ENCODE results near the gene CCDC57. TPM values are rescaled to one million over a fixed set of nuclear protein-coding genes. Genes with fewer than 3 reads are reported as not detected.
A peak's percentile ranks its signal among the peaks of the same experiment; 100 is the strongest.
"Not testable (repeated sequence)": the region's sequence is repeated elsewhere in the genome, so short reads cannot be mapped to it uniquely, and the experiment has no call there.

The CCDC57 gene
- total RNA-seq, 1 donor from 2014 or later, result 15.0 TPM

- H3K4me2 ChIP-seq, result no peak overlapping the region
Observed at GRCh38 chr17:82214012-82214628, 1.5 kb upstream of the CCDC57 start.

GRCh38 chr17:82213251-82214011 lies 789 bp upstream of the CCDC57 start:
- H2AFZ ChIP-seq (replicated peaks), result peak overlapping the region; percentile 98
- Mint-ChIP-seq H3K4me1 (peaks cover 18% of the 10 kb centered on the region), H3K9me3 (no peaks in the 10 kb centered on the region), H3K36me3 (peaks cover 2% of the 10 kb centered on the region), H3K4me3 (peak overlapping the region; percentile 87), H3K27me3 (ENCODE audit: insufficient read depth, low read depth) (peaks cover 2% of the 10 kb centered on the region), H3K27ac (peak overlapping the region; percentile 24)
- H3K4me3 ChIP-seq, result peak overlapping the region; percentile 99
- no peaks in the 10 kb centered on the region for H3K36me3 ChIP-seq
- H3K27me3 ChIP-seq, result peaks cover 21% of the 10 kb centered on the region
- DNase-seq (ENCODE audit: low spot score), result peak; percentile 66
- H4K20me1 ChIP-seq (ENCODE audit: low read depth), result no peaks in the 10 kb centered on the region
- H3K4me1 ChIP-seq, result no peaks in the 10 kb centered on the region
- peak overlapping the region; percentile 70 for H3K9ac ChIP-seq
- TF ChIP-seq CTCF (IDR thresholded peaks at IDR 0.05), result no peak
- TF ChIP-seq EZH2 (IDR thresholded peaks at IDR 0.05), result no peak
- no peak for TF ChIP-seq EZH2phosphoT487 (IDR thresholded peaks at IDR 0.05)
- no peaks in the 10 kb centered on the region for H3K9me3 ChIP-seq (ENCODE audit: low read depth)
- peaks cover 11% of the 10 kb centered on the region for H3K79me2 ChIP-seq (ENCODE audit: low read depth)
- H3K4me2 ChIP-seq, result peak overlapping the region; percentile 96
- no peak overlapping the region for H3K27ac ChIP-seq
- H3F3A ChIP-seq (ENCODE audit: low read depth), result peaks cover 13% of the 10 kb centered on the region

More at GRCh38 chr17:82214012-82214628, 1.5 kb upstream of the CCDC57 start:
- Histone ChIP-seq H3K9me3 (ENCODE audit: low read depth) (no peaks in the 10 kb centered on the region), H3K4me3 (no peak overlapping the region), H3K9ac (no peak overlapping the region), H3K79me2 (ENCODE audit: low read depth) (peaks cover 11% of the 10 kb centered on the region), H3K27me3 (peaks cover 21% of the 10 kb centered on the region), H3K4me1 (no peaks in the 10 kb centered on the region), H3K27ac (no peak overlapping the region), H3K36me3 (no peaks in the 10 kb centered on the region), H3F3A (ENCODE audit: low read depth) (peaks cover 13% of the 10 kb centered on the region), H4K20me1 (ENCODE audit: low read depth) (no peaks in the 10 kb centered on the region), H2AFZ (replicated peaks) (no peak overlapping the region)
- peaks cover 4% of the 10 kb centered on the region for H3K27me3 Mint-ChIP-seq (ENCODE audit: insufficient read depth, low read depth)
- H3K4me3 Mint-ChIP-seq, result peak overlapping the region; percentile 78
- no peak for DNase-seq (ENCODE audit: low spot score)
- H3K27ac Mint-ChIP-seq, result no peak overlapping the region
- no peaks in the 10 kb centered on the region for H3K9me3 Mint-ChIP-seq
- peaks cover 18% of the 10 kb centered on the region for H3K4me1 Mint-ChIP-seq
- TF ChIP-seq EZH2phosphoT487 (IDR thresholded peaks at IDR 0.05) (no peak), CTCF (IDR thresholded peaks at IDR 0.05) (no peak), EZH2 (IDR thresholded peaks at IDR 0.05) (no peak)
- peaks cover 2% of the 10 kb centered on the region for H3K36me3 Mint-ChIP-seq

GRCh38 chr17:82210655-82211054 lies 2.0 kb downstream of the CCDC57 start:
- not testable (repeated sequence) for H3K4me2 ChIP-seq; H3K4me3 ChIP-seq; DNase-seq (ENCODE audit: low spot score); H3K27me3 Mint-ChIP-seq (ENCODE audit: insufficient read depth, low read depth); H3K9ac ChIP-seq; H3K27ac Mint-ChIP-seq; H2AFZ ChIP-seq (replicated peaks); H3K4me1 ChIP-seq; H3K27ac ChIP-seq; H3K9me3 ChIP-seq (ENCODE audit: low read depth); H4K20me1 ChIP-seq (ENCODE audit: low read depth); H3K9me3 Mint-ChIP-seq; H3K36me3 Mint-ChIP-seq; H3K36me3 ChIP-seq
- peaks cover 13% of the 10 kb centered on the region for H3F3A ChIP-seq (ENCODE audit: low read depth)
- Mint-ChIP-seq H3K4me1 (peaks cover 23% of the 10 kb centered on the region), H3K4me3 (peak overlapping the region; percentile 85)
- H3K79me2 ChIP-seq (ENCODE audit: low read depth), result peaks cover 11% of the 10 kb centered on the region
- peaks cover 21% of the 10 kb centered on the region for H3K27me3 ChIP-seq
